ENCODE results near the gene TEX29. TPM values are rescaled to one million over a fixed set of nuclear protein-coding genes. Genes with fewer than 3 reads are reported as not detected.

Gene TEX29
- total RNA-seq = under 1 TPM in 1 of 2 experiments, not detected in 1; 0.50 TPM

DNA sequence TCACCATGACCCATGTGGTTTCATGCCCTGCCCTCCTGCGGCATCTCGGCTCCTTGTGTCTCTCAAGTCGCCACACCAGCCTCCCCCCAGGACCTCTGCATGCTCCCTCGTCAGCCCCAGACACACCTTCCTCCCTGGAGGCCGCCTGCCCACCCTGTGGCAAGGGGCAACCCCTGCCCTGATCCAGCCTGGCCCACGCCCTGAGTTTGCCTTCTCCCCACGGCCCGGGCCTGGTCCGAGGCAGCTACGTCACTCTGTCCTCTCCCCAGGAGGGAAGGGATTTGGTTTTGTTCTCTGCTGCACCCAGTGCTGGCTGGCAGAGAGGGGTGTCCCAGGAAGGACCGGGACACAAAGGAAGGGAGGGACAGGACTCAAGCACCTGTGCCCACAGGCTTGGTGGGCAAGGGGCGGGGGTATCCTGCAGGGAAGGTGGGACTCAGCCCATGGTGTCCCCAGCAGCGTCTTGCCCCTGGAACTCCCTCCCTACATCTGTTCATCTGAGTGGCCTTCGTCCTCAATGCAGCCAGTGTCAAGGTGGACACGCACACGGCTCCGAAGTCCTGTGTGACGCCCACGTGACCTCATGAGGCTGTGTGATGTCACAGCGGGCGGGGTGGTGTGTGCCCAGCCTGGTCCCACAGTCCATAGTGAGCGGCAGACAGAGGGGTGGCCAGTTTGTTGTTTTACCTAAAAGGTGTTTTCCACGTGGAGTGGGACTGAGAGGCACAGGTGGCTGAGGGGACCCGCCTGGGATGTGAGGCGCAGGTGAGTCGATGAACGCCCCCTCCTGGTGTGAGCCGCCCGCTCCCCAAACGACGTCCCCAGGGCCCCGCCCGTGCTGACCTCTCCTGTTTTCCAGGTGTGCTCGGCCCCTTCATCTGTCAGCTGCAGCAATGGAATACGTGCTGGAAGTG is at the start of gene TEX29:
Gene TEX29, plus strand, starts transcription at position 645 of the 914 bp plus-strand sequence. Its CDS starts 249 bp downstream, at position 894.

Other genes with a start within 250 kb of the TEX29 start
- 10 to 100 TPM; 67.8 to 69.7 TPM for gene ARHGEF7, start 205.3 kb upstream of the TEX29 start, total RNA-seq